Stimulated activated CD4-positive, alpha-beta T cell treated with anti-CD3 and anti-CD28 coated beads, Interleukin-2, amount 100 ng/mL, for 48 hours (primary cell): ENCODE data around the gene PPP1R13B.

Experiments used
- DNase-seq, 2 donors: peaks; one replicate each; pipeline ENCODE4 v3.0.0-alpha.2; 2020

PPP1R13B gene

GRCh38 chr14:103707329-103708263, 139.8 kb downstream of the PPP1R13B start:
- DNase-seq, result no peak

GRCh38 chr14:103706551-103707328, 140.6 kb downstream of the PPP1R13B start:
- no peak for DNase-seq

GRCh38 chr14:103705504-103706284, 141.7 kb downstream of the PPP1R13B start:
- DNase-seq, result no peak

GRCh38 chr14:103705118-103705503, 142.3 kb downstream of the PPP1R13B start:
- no peak for DNase-seq

- no peak for DNase-seq
Measured at GRCh38 chr14:103704708-103705107, 142.7 kb downstream of the PPP1R13B start.

- no peak for DNase-seq
Measured at GRCh38 chr14:103703433-103704385, 143.7 kb downstream of the PPP1R13B start.

GRCh38 chr14:103702497-103703432, 144.6 kb downstream of the PPP1R13B start:
- no peak for DNase-seq

- DNase-seq, result no peak
Measured at GRCh38 chr14:103702095-103702494, 145.3 kb downstream of the PPP1R13B start.

GRCh38 chr14:103700753-103701490, 146.5 kb downstream of the PPP1R13B start:
- DNase-seq, result no peak

GRCh38 chr14:103699901-103700752, 147.2 kb downstream of the PPP1R13B start:
- DNase-seq, result no peak

- no peak for DNase-seq
Measured at GRCh38 chr14:103699261-103699661, 148.1 kb downstream of the PPP1R13B start.

GRCh38 chr14:103698380-103699260, 148.8 kb downstream of the PPP1R13B start:
- DNase-seq, result no peak

- no peak for DNase-seq
Measured at GRCh38 chr14:103697603-103698379, 149.6 kb downstream of the PPP1R13B start.

- no peak for DNase-seq
Measured at GRCh38 chr14:103697206-103697602, 150.2 kb downstream of the PPP1R13B start.

- no peak for DNase-seq
Measured at GRCh38 chr14:103696466-103697071, 150.8 kb downstream of the PPP1R13B start.

GRCh38 chr14:103696070-103696402, 151.3 kb downstream of the PPP1R13B start:
- no peak for DNase-seq
